HAP-1 (cell line): Measurements from ENCODE around the gene LRRTM3.

ENCODE experiments used
- DNase-seq, 2 experiments: peaks; one replicate each; pipeline ENCODE4 v3.0.0-alpha.2; 2016 to 2020; ENCODE audit warnings: low spot score in 2 of 2
- H3K27me3 ChIP-seq: fragments of 250-450 bp; sonication (Bioruptor Pico); 2 replicates; pipeline ENCODE4 v1.5.1; 2020; ENCODE audit warnings: low read depth, mild to moderate bottlenecking, moderate library complexity
- H3K36me3 ChIP-seq: fragments of 250-450 bp; sonication (Bioruptor Pico); replicated peaks from 2 replicates; pipeline ENCODE4 v1.5.1; 2020; ENCODE audit warnings: mild to moderate bottlenecking
- H3K4me1 ChIP-seq: fragments of 250-450 bp; sonication (Bioruptor Pico); 2 replicates; pipeline ENCODE4 v1.5.1; 2020; ENCODE audit warnings: mild to moderate bottlenecking
- H3K4me3 ChIP-seq: fragments of 250-450 bp; sonication (Bioruptor Pico); 2 replicates; pipeline ENCODE4 v1.5.1; 2020; ENCODE audit warnings: mild to moderate bottlenecking, moderate library complexity
- H3K9me3 ChIP-seq: fragments of 250-450 bp; sonication (Bioruptor Pico); 2 replicates; pipeline ENCODE4 v1.5.1; 2020; ENCODE audit warnings: mild to moderate bottlenecking, moderate library complexity
- in situ Hi-C: fragments of 300-500 bp; cut with MboI; formaldehyde crosslinking; loops from 3 replicates; pipeline ENCODE4 v1.14.3; 2020; ENCODE audit warnings: low sequenced_read_pairs, inconsistent platforms, mixed read lengths

Gene LRRTM3

DNA sequence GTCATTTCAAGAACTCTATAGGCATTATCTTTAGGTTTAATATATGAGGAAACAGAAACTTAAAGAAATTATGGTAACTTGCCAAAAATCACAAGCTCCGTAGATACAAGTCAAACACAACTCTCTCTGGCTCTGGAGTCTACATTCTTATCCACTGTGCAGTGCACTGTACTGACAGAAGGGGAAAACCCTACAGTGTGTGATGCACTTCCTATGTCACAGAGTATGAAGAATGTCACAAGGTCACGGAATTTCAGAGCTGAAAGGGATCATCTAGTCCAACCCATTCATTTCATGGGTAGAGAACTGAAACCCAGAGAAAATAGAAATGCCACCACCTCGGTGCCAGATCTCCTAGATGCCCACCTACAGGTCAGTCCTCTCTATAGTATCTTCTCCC is 86.1 kb downstream of the LRRTM3 start:
- DNase-seq = no peak
- Histone ChIP-seq H3K36me3 (no peaks in the 10 kb centered on the region), H3K27me3 (no peaks in the 10 kb centered on the region), H3K9me3 (no peaks in the 10 kb centered on the region), H3K4me3 (no peak overlapping the region), H3K4me1 (no peaks in the 10 kb centered on the region)
- in situ Hi-C loops = no loop called here

DNA sequence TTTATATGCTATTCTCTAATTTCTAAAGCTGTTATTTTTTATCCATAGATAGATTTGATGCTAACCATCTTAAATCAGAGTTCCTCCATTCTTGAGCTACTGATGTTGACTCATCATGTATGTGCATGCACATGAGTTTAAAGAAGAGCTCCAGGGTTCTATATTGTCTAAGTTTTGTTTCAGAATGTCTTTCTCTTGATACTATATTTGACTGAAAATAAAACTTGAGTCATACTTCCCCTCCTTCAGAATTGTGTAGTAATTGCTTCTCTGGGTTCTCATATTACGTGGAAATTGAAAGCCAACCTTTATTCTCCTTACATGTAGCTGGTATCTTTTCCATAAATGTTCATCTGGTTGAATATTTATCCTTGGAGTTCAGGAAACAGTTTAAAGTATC is 89.4 kb downstream of the LRRTM3 start:
- in situ Hi-C loops = no loop called here
- no peaks in the 10 kb centered on the region for H3K4me1 ChIP-seq
- DNase-seq = no peak
- no peaks in the 10 kb centered on the region for H3K27me3 ChIP-seq
- H3K4me3 ChIP-seq = no peak overlapping the region
- H3K9me3 ChIP-seq = no peaks in the 10 kb centered on the region
- no peaks in the 10 kb centered on the region for H3K36me3 ChIP-seq

DNA sequence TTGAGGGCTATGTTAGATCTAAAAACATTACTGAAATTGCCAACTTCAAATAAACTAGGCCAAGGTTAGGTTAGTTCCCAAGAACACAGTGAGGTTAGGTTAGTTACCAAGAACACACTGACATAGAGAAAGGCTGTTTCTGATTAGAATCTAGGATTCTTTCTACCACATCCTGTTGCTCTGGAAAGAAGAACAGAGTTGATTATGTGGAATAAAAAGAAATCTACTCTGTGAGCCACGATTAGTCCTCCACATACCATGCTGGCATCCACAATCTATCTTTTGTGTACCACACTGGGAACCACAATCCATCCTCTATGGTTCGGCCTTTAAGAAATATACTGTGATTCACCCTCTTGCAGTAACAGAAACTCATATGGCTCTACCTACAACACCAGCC is 91.4 kb downstream of the LRRTM3 start:
- Histone ChIP-seq H3K4me1 (no peaks in the 10 kb centered on the region), H3K27me3 (no peaks in the 10 kb centered on the region), H3K9me3 (no peaks in the 10 kb centered on the region), H3K4me3 (no peak overlapping the region), H3K36me3 (no peaks in the 10 kb centered on the region)
- in situ Hi-C loops = no loop called here
- no peak for DNase-seq

DNA sequence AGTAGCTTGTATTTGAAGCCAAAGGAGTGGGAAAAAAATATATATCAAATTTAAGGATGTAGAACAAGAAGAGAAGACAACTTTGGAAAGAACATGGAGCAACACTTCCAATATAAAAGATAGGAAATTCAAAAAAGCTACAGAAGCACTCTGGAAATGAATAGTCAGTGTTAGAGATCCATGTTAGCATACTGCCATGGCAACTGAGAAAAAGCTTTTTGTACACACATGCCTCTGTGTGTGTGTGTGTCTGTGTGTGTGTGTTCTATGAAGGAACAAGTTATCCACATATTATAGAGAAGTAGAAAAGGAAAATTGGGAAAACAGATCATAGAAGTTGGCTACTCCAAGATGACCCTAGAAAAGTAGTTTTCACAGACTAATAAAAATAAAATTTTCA is 96.3 kb downstream of the LRRTM3 start:
- Histone ChIP-seq H3K36me3 (no peaks in the 10 kb centered on the region), H3K4me3 (no peak overlapping the region), H3K27me3 (no peaks in the 10 kb centered on the region), H3K4me1 (no peaks in the 10 kb centered on the region), H3K9me3 (no peaks in the 10 kb centered on the region)
- DNase-seq = no peak
- in situ Hi-C loops = no loop called here

DNA sequence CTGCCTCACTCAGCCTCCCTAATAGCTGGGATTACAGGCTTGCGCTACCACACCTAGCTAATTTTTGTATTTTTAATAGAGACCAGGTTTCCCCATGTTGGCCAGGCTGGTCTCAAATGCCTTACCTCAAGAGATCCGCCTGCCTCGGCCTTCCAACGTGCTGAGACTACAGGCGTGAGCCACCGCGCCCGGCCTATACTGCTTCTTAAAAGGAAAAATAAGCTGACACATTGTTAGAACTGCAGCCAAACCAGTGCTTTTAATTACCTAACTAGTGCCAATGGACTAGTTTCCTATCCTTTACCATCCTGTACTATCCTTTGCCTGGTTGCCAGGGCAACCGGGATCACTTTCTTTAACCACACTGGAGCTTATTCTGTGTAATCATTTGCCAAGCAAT is 108.0 kb downstream of the LRRTM3 start:
- in situ Hi-C loops = no loop called here

DNA sequence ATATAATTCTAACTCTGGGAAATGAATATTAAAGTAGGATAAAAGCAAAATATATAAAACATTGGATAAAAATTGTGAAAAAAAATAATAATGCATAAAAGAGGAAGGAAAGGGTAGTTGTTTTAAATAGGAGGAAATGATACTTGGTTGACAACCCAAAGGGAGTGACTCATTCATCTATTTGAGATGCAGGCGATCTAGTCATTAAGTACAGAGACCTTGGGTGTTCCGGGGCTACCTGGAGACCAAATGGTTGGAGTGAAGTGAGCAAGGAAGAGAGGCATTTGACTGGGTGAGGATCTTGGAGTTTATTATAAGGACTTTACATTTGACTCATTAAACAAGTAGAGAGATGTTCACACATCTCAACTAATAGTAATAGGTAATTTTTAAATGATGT is 111.0 kb downstream of the LRRTM3 start:
- no peak overlapping the region for H3K4me3 ChIP-seq
- H3K27me3 ChIP-seq = no peaks in the 10 kb centered on the region
- H3K9me3 ChIP-seq = no peaks in the 10 kb centered on the region
- no peak for DNase-seq
- no peaks in the 10 kb centered on the region for H3K36me3 ChIP-seq
- H3K4me1 ChIP-seq = no peaks in the 10 kb centered on the region
- in situ Hi-C loops = no loop called here

More for the DNA sequence above, 108.0 kb downstream of the LRRTM3 start:
- no peak for DNase-seq
- Histone ChIP-seq H3K4me1 (no peaks in the 10 kb centered on the region), H3K4me3 (no peak overlapping the region), H3K36me3 (no peaks in the 10 kb centered on the region), H3K27me3 (no peaks in the 10 kb centered on the region), H3K9me3 (no peaks in the 10 kb centered on the region)

DNA sequence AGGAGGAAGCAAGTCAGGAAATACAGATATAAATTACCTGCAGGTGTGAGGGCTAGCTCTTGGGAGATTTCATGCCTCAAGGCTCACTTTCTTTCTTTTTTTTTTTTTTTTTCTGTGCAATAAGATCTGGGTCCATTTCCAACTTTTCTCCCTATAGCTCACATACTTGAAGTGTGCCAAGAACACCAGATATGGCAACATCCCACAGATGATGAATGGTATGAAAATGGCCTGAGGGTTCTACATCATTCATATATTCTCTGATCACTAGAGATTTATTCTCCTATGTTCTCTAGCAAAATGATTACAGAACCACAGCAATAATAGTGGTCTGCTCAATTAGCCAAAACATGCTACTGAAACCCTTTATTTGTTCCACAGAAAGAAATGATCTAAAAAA is 117.2 kb downstream of the LRRTM3 start:
- DNase-seq = no peak

DNA sequence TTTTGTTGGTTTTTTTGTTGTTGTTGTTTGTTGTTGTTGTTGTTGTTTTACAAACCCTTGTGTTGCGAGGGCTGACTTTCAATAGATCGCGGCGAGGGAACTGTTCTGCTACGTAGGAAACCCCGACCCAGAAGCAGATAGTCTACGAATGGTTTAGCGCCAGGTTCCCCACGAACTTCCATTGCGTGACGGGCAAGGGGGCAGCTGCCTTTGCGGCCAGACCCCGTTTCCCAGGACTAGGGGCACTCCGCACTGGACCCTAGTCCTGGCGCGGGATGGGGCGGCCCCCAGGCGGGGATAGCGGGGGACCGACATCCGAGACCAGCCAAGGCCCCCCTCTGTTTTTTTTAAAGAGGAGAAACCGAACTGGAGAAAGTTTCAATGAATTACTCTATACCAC is 119.6 kb downstream of the LRRTM3 start:
- Histone ChIP-seq H3K4me1 (no peaks in the 10 kb centered on the region), H3K27me3 (no peaks in the 10 kb centered on the region), H3K4me3 (no peak overlapping the region), H3K9me3 (no peaks in the 10 kb centered on the region), H3K36me3 (no peaks in the 10 kb centered on the region)
- no peak for DNase-seq
- in situ Hi-C loops = no loop called here

More for the DNA sequence above, 117.2 kb downstream of the LRRTM3 start:
- Histone ChIP-seq H3K4me3 (no peak overlapping the region), H3K4me1 (no peaks in the 10 kb centered on the region), H3K27me3 (no peaks in the 10 kb centered on the region), H3K9me3 (no peaks in the 10 kb centered on the region), H3K36me3 (no peaks in the 10 kb centered on the region)
- in situ Hi-C loops = no loop called here

DNA sequence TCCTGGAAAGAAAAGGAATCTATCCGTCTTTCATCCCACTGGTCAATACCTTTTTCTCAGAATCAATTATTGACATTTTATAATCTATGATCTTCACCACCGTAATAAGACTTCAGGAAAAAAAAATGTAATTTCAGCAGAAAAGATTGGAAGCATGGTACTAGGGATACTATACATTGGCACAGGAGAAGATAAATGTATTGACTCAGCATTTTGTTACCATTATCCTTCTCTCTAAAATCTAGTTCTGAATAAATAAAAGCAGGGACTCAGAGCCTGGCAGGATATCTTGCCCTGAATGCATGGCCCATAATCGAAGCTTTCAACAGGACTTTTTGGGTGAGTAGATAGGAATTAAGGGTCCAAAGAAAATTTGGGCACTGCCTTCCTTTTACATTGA is 120.7 kb downstream of the LRRTM3 start:
- H3K4me3 ChIP-seq = no peak overlapping the region

DNA sequence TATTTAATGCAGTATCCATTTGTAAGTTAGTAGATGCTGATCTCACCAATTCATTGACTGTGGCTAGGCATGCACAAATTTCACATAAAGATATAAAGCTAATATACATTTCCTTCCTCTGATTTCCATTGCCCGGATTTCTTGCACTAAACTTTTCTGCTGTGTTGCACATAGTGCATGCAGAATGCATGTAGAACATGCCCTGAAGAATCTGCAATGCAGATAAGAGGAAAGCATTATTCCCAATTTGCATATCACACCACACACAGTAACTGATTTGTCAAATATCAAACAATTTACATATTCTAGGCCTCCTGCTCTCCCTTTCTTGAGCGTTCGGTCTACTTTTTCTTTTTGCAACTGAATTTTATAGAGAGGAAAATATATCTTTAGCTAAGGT is 124.2 kb downstream of the LRRTM3 start:
- Histone ChIP-seq H3K27me3 (no peaks in the 10 kb centered on the region), H3K36me3 (no peaks in the 10 kb centered on the region), H3K9me3 (no peaks in the 10 kb centered on the region), H3K4me1 (no peaks in the 10 kb centered on the region), H3K4me3 (no peak overlapping the region)
- no peak for DNase-seq
- in situ Hi-C loops = no loop called here

More for the DNA sequence above, 120.7 kb downstream of the LRRTM3 start:
- no peaks in the 10 kb centered on the region for H3K27me3 ChIP-seq
- H3K4me1 ChIP-seq = no peaks in the 10 kb centered on the region
- in situ Hi-C loops = no loop called here
- H3K36me3 ChIP-seq = no peaks in the 10 kb centered on the region
- no peak for DNase-seq
- no peaks in the 10 kb centered on the region for H3K9me3 ChIP-seq

DNA sequence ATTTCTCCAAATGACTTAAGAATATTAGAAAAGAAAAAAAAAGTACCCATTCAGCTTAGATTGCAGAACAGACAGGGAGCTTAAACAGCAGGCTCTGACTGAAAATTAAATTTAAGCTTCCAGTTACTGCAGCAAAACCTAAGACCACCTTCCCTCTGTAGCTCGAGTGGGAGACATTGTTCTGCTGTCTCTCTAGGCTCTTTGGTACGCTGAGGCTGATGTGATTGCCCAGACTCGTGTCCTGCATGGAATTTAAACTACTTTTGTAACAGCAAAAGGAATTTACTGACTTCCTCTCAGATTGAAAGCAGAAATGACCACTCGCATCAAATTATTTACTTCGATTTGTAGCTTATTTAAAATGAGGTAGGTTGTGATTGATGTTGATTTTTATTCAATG is 124.6 kb downstream of the LRRTM3 start:
- in situ Hi-C loops = no loop called here
- H3K4me3 ChIP-seq = no peak overlapping the region
- no peaks in the 10 kb centered on the region for H3K27me3 ChIP-seq
- no peaks in the 10 kb centered on the region for H3K9me3 ChIP-seq
- H3K4me1 ChIP-seq = no peaks in the 10 kb centered on the region
- DNase-seq = no peak
- no peaks in the 10 kb centered on the region for H3K36me3 ChIP-seq

DNA sequence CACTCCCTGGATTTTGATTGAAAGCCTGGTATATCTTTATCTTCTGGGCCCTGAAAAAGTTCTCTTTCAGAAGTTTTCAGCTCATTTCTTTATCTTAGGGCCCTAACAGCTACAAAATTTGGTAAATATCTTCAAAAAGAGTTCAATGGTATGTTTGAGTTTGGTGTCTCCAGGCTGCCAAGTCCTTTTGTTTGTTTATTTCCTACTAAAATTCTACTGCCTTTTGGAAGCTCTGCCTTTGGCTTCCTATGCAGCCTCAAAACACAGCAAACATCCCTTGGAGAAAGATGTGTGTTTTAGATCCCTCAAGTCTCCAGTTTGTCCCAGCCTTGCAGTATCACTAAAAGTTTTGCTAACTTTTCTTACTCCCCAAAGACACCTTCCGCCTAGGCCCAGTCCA is 146.8 kb downstream of the LRRTM3 start:
- no peaks in the 10 kb centered on the region for H3K36me3 ChIP-seq
- no peaks in the 10 kb centered on the region for H3K9me3 ChIP-seq
- DNase-seq = no peak
- H3K4me1 ChIP-seq = no peaks in the 10 kb centered on the region; the same call in 1 of the 2 replicates
- in situ Hi-C loops = no loop called here
- H3K4me3 ChIP-seq = no peak overlapping the region
- H3K27me3 ChIP-seq = no peaks in the 10 kb centered on the region

DNA sequence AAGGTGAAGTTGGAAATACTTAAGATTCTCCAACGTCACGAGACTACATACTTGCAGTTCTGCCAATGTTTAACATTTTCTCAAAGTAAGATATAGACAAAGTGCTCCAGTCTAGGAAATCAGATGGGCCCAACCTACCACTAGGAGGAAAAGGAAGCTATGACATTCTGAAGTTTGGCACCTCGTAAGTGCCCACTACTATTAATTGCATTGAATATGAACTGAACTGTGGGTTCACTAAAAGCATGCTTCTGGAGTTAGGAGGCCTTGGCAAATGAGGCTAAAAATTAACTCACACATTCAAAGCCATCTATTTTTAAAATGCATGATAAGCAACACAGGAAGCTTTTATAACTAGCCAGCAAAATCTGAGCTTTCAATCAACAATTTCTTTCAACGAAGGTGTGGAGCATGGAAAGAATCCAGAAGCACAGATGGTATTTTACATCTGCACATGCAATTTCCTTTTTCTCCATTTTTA is 149.7 kb downstream of the LRRTM3 start:
- in situ Hi-C loops = no loop called here
- Histone ChIP-seq H3K36me3 (no peaks in the 10 kb centered on the region), H3K4me1 (no peaks in the 10 kb centered on the region), H3K27me3 (no peaks in the 10 kb centered on the region), H3K9me3 (no peaks in the 10 kb centered on the region), H3K4me3 (no peak overlapping the region)
- no peak for DNase-seq

DNA sequence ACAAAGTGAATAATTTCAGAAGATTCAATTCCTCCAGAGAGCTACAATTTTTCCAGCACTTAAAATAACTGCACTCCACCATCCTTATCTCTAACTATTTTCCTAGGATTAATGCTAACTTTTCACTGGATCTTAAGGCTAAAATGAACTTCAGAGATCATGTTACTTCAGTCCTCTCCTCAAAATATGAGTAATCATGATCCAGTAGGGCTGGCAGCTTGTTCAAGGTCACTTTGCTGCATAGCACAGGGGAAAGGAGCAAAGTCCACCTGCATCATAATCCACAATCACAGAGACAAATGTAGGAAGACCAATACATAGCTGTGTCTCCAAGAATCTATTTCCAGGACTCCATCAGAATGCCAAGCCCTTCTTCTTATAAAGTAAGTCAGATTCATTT is 150.3 kb downstream of the LRRTM3 start:
- Histone ChIP-seq H3K4me1 (no peaks in the 10 kb centered on the region), H3K4me3 (no peak overlapping the region), H3K9me3 (no peaks in the 10 kb centered on the region), H3K27me3 (no peaks in the 10 kb centered on the region), H3K36me3 (no peaks in the 10 kb centered on the region)
- in situ Hi-C loops = no loop called here
- no peak for DNase-seq

DNA sequence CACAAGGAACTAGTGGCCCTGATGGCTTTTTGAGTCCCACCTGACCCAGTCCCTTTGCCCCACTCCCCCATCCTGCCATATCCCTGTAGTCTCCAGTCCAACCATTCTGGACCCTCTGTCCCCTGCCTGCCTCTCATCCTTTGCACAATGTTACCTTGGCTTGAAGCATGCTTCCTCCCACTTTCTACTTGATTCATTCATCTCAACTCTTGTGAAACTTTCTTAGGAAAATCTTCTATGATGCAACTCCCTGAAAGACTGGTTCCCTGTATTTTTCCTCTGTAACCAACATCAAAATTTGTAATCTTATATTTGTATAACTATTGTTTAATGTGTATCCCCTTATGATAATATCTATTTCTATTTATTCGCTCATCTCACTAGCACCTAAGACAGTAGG is 151.5 kb downstream of the LRRTM3 start:
- Histone ChIP-seq H3K4me1 (no peaks in the 10 kb centered on the region), H3K4me3 (no peak overlapping the region), H3K9me3 (no peaks in the 10 kb centered on the region), H3K36me3 (no peaks in the 10 kb centered on the region), H3K27me3 (no peaks in the 10 kb centered on the region)
- DNase-seq = no peak
- in situ Hi-C loops = no loop called here
